HepG2 (cell line): ENCODE data around the gene PYGB. TPM values are rescaled to one million over a fixed set of nuclear protein-coding genes. Genes with fewer than 3 reads are reported as not detected.

Experiments used
- CBX2 ChIP-seq, 2 experiments: fragments of 200-600 bp in 1 of 2; sonication (generic); formaldehyde crosslinking in 1 of 2; IDR thresholded peaks; 2 replicates each; pipeline versions ENCODE4 v1.7.0 to v1.8.1; 2018 to 2022; ENCODE audit warnings: low read depth in 2 of 2, low read length in 1 of 2, mild to moderate bottlenecking in 1 of 2, missing genetic modification reagents in 1 of 2
- MAFK ChIP-seq, 2 experiments: IDR thresholded peaks in 1 of 2; conservative IDR thresholded peaks in 1 of 2; 2 replicates each; pipeline ENCODE4 v1.6.1; 2011; ENCODE audit warnings: improper control_type of control experiment in 2 of 2, low read length in 2 of 2
- MZF1 ChIP-seq: sonication (generic); formaldehyde crosslinking; IDR thresholded peaks from 2 replicates; pipeline ENCODE4 v1.8.1; 2023; ENCODE audit warnings: mild to moderate bottlenecking, missing genetic modification reagents, borderline replicate concordance
- NR1H2 ChIP-seq: sonication (generic); formaldehyde crosslinking; IDR thresholded peaks from 2 replicates; pipeline ENCODE4 v1.8.1; 2022; ENCODE audit warnings: low read depth, missing genetic modification reagents, borderline replicate concordance
- RXRB ChIP-seq: IDR thresholded peaks from 2 replicates; pipeline ENCODE4 v1.6.1; 2016; ENCODE audit warnings: borderline replicate concordance, missing genetic modification reagents, missing compliant biosample characterization
- ZNF136 ChIP-seq: sonication (generic); formaldehyde crosslinking; IDR thresholded peaks from 2 replicates; pipeline ENCODE4 v1.8.1; 2022; ENCODE audit warnings: low read depth, mild to moderate bottlenecking, moderate library complexity, missing genetic modification reagents
- ZNF224 ChIP-seq: sonication (generic); formaldehyde crosslinking; IDR thresholded peaks from 2 replicates; pipeline ENCODE4 v1.5.0; 2020; ENCODE audit warnings: mild to moderate bottlenecking, missing genetic modification reagents
- ZNF337 ChIP-seq: sonication (generic); formaldehyde crosslinking; IDR thresholded peaks from 2 replicates; pipeline ENCODE4 v1.5.1; 2020; ENCODE audit warnings: missing genetic modification reagents, low read depth, mild to moderate bottlenecking, borderline replicate concordance
- ZNF598 ChIP-seq: sonication (generic); formaldehyde crosslinking; IDR thresholded peaks from 2 replicates; pipeline ENCODE4 v1.5.1; 2020; ENCODE audit warnings: mild to moderate bottlenecking, missing genetic modification reagents, borderline replicate concordance
- ZNF75D ChIP-seq: sonication (generic); formaldehyde crosslinking; IDR thresholded peaks from 2 replicates; pipeline ENCODE4 v1.8.1; 2023; ENCODE audit warnings: missing genetic modification reagents, mild to moderate bottlenecking, borderline replicate concordance
- ZNF792 ChIP-seq: IDR thresholded peaks from 2 replicates; pipeline ENCODE4 v1.6.1; 2016
- polyA plus RNA-seq, 8 experiments: library from polyadenylated mRNA; depleted of rRNA in 3 of 8; stranded (reverse) in 7 of 8; unstranded in 1 of 8; fragments of >200 nt; fragmentation: Illumina TruSeq in 4 of 8; extraction: Trizol in 4 of 8; gene quantifications; 2 replicates each; pipeline versions ENCODE4 v1.2.1 to v1.2.3, GENCODE V29; 2011 to 2016; ENCODE audit warnings: low read depth in 4 of 8, missing spikeins in 1 of 8, mixed read lengths in 1 of 8; ENCODE audit not compliant: insufficient read depth in 1 of 8
- total RNA-seq, 5 experiments: library from RNA; depleted of rRNA; stranded (reverse); fragments of >200 nt; fragmentation: Illumina TruSeq; extraction: Trizol; gene quantifications; 2 replicates each; pipeline ENCODE4 v1.2.3, GENCODE V29; 2016; ENCODE audit warnings: low read depth in 1 of 5
- TF ChIP-seq, protein P1 (sequence below): sonication (generic); formaldehyde crosslinking; IDR thresholded peaks from 2 replicates; pipeline ENCODE4 v1.8.1; 2022; ENCODE audit warnings: low read depth, mild to moderate bottlenecking, missing genetic modification reagents
- TF ChIP-seq, protein P2 (sequence below): IDR thresholded peaks from 2 replicates; pipeline ENCODE4 v1.6.1; 2016; ENCODE audit warnings: control low read depth
- TF ChIP-seq, protein P3 (sequence below): sonication (generic); formaldehyde crosslinking; IDR thresholded peaks from 2 replicates; pipeline ENCODE4 v1.4.0; 2020; ENCODE audit warnings: missing genetic modification reagents
- TF ChIP-seq, protein P4 (sequence below): sonication (generic); formaldehyde crosslinking; IDR thresholded peaks from 2 replicates; pipeline ENCODE4 v1.4.0; 2020; ENCODE audit warnings: missing genetic modification reagents

Gene PYGB
- total and polyA plus RNA-seq, 2 of the 13 experiments (the other 11 are each of a cell fraction or from before 2014, with no cell fraction given), result 24.2 to 86.3 TPM

DNA sequence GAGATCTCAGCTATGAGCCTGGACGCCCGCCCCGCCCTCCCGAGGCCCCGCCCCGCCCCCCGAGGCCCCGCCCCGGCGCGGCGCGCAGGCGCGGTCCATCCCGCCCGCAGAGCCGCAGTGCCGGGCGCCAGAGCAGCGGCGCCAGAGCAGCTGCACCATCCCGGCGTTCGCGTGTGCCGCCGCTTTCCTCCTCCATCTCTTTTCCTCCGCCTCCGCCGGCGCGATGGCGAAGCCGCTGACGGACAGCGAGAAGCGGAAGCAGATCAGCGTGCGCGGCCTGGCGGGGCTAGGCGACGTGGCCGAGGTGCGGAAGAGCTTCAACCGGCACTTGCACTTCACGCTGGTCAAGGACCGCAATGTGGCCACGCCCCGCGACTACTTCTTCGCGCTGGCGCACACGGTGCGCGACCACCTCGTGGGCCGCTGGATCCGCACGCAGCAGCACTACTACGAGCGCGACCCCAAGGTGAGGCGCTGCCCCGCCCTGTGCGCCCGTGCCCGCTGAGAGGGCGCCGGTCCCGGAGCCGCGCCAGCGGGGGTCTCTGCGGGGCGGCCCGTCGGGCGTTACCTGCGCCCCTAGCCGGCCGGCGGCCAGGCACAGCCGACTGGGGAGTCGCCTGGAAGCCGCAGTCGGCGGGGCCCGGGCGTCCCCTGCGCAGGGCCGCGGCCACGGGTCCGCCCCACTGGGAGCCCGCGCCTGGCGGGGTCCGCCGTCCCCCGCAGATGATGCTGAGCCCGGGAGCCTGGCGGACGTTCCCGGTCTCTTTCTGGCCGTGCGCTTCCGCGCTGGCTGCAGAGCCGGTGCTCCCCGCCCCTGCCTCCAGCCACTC, at the start of gene PYGB (continued):
- TF ChIP-seq, protein P1, sequence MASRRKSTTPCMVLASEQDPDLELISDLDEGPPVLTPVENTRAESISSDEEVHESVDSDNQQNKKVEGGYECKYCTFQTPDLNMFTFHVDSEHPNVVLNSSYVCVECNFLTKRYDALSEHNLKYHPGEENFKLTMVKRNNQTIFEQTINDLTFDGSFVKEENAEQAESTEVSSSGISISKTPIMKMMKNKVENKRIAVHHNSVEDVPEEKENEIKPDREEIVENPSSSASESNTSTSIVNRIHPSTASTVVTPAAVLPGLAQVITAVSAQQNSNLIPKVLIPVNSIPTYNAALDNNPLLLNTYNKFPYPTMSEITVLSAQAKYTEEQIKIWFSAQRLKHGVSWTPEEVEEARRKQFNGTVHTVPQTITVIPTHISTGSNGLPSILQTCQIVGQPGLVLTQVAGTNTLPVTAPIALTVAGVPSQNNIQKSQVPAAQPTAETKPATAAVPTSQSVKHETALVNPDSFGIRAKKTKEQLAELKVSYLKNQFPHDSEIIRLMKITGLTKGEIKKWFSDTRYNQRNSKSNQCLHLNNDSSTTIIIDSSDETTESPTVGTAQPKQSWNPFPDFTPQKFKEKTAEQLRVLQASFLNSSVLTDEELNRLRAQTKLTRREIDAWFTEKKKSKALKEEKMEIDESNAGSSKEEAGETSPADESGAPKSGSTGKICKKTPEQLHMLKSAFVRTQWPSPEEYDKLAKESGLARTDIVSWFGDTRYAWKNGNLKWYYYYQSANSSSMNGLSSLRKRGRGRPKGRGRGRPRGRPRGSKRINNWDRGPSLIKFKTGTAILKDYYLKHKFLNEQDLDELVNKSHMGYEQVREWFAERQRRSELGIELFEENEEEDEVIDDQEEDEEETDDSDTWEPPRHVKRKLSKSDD (CRISPR knock-in tag), result peak; percentile 92
- TF ChIP-seq RXRB (peak; percentile 74), ZNF792 (CRISPR knock-in tag) (peak; percentile 95), ZNF598 (CRISPR knock-in tag) (no peak), ZNF75D (CRISPR knock-in tag) (peak; percentile 40; the same call in 1 of the 2 replicates), ZNF337 (CRISPR knock-in tag) (peak; percentile 89; the same call in 1 of the 2 replicates), NR1H2 (CRISPR knock-in tag) (peak; percentile 77; the same call in 1 of the 2 replicates), ZNF136 (CRISPR knock-in tag) (peak; percentile 86; the same call in 1 of the 2 replicates), MZF1 (0 out of 2 replicates have a peak, but pooled peaks have one; percentile 71), MAFK (conservative IDR thresholded peaks at IDR 0.05 in 1 of 2, IDR thresholded peaks at IDR 0.05 in 1 of 2; ENCODE audit: low read length in 2 of 2) (no peak), CBX2 (IDR thresholded peaks at IDR 0.05; ENCODE audit: low read depth, low read length) (no peak), CBX2 (CRISPR knock-in tag; IDR thresholded peaks at IDR 0.05; ENCODE audit: low read depth) (peak; percentile 88; the same call in 1 of the 2 replicates), ZNF224 (CRISPR knock-in tag) (0 out of 2 replicates have a peak, but pooled peaks have one; percentile 40)
- TF ChIP-seq, protein P2, sequence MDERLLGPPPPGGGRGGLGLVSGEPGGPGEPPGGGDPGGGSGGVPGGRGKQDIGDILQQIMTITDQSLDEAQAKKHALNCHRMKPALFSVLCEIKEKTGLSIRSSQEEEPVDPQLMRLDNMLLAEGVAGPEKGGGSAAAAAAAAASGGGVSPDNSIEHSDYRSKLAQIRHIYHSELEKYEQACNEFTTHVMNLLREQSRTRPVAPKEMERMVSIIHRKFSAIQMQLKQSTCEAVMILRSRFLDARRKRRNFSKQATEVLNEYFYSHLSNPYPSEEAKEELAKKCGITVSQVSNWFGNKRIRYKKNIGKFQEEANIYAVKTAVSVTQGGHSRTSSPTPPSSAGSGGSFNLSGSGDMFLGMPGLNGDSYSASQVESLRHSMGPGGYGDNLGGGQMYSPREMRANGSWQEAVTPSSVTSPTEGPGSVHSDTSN (CRISPR knock-in tag), result no peak
- TF ChIP-seq, protein P3, sequence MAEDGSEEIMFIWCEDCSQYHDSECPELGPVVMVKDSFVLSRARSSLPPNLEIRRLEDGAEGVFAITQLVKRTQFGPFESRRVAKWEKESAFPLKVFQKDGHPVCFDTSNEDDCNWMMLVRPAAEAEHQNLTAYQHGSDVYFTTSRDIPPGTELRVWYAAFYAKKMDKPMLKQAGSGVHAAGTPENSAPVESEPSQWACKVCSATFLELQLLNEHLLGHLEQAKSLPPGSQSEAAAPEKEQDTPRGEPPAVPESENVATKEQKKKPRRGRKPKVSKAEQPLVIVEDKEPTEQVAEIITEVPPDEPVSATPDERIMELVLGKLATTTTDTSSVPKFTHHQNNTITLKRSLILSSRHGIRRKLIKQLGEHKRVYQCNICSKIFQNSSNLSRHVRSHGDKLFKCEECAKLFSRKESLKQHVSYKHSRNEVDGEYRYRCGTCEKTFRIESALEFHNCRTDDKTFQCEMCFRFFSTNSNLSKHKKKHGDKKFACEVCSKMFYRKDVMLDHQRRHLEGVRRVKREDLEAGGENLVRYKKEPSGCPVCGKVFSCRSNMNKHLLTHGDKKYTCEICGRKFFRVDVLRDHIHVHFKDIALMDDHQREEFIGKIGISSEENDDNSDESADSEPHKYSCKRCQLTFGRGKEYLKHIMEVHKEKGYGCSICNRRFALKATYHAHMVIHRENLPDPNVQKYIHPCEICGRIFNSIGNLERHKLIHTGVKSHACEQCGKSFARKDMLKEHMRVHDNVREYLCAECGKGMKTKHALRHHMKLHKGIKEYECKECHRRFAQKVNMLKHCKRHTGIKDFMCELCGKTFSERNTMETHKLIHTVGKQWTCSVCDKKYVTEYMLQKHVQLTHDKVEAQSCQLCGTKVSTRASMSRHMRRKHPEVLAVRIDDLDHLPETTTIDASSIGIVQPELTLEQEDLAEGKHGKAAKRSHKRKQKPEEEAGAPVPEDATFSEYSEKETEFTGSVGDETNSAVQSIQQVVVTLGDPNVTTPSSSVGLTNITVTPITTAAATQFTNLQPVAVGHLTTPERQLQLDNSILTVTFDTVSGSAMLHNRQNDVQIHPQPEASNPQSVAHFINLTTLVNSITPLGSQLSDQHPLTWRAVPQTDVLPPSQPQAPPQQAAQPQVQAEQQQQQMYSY (CRISPR knock-in tag), result peak; percentile 73; the same call in 1 of the 2 replicates
- TF ChIP-seq, protein P4, sequence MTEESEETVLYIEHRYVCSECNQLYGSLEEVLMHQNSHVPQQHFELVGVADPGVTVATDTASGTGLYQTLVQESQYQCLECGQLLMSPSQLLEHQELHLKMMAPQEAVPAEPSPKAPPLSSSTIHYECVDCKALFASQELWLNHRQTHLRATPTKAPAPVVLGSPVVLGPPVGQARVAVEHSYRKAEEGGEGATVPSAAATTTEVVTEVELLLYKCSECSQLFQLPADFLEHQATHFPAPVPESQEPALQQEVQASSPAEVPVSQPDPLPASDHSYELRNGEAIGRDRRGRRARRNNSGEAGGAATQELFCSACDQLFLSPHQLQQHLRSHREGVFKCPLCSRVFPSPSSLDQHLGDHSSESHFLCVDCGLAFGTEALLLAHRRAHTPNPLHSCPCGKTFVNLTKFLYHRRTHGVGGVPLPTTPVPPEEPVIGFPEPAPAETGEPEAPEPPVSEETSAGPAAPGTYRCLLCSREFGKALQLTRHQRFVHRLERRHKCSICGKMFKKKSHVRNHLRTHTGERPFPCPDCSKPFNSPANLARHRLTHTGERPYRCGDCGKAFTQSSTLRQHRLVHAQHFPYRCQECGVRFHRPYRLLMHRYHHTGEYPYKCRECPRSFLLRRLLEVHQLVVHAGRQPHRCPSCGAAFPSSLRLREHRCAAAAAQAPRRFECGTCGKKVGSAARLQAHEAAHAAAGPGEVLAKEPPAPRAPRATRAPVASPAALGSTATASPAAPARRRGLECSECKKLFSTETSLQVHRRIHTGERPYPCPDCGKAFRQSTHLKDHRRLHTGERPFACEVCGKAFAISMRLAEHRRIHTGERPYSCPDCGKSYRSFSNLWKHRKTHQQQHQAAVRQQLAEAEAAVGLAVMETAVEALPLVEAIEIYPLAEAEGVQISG (CRISPR knock-in tag), result peak; percentile 93
